ENCODE results near the gene AKIRIN2. TPM values are rescaled to one million over a fixed set of nuclear protein-coding genes. Genes with fewer than 3 reads are reported as not detected.
"Not testable (repeated sequence)": the region's sequence is repeated elsewhere in the genome, so short reads cannot be mapped to it uniquely, and the experiment has no call there.

The AKIRIN2 gene
- total RNA-seq, 2 experiments from 2014 or later, result 91.0 to 92.5 TPM

- ATAC-seq (ENCODE audit: poor library complexity) (no peak), DNase-seq (no peak)
- POLR2A ChIA-PET, result interaction anchor here (0.8 to 4.1 kb wide), 2 partner anchors 10 kb away, joined by 3 to 20 read pairs; partner anchors contain the start of gene AKIRIN2
- H3K36me3 ChIP-seq (ENCODE audit: insufficient read depth, low read length), result peaks cover 7% of the 10 kb centered on the region
- no peak overlapping the region for H3K27ac ChIP-seq (ENCODE audit: low read depth in 1 of 2, low read length in 2 of 2)
- peaks cover 76% of the 10 kb centered on the region for H3K4me1 Mint-ChIP-seq (ENCODE audit: low read depth)
- no peaks in the 10 kb centered on the region for H3K9me3 Mint-ChIP-seq
- peaks cover 48% of the 10 kb centered on the region for H3K4me1 ChIP-seq (ENCODE audit: insufficient read depth, low read length)
- intact Hi-C loops (cut with DNase I, micrococcal nuclease), result no loop called here
- peak overlapping the region; percentile 58 for H3K27ac Mint-ChIP-seq
- CTCF ChIA-PET, result no interaction called here
- no peaks in the 10 kb centered on the region for H3K27me3 Mint-ChIP-seq
- H3K4me3 ChIP-seq (ENCODE audit: low read length), result no peak overlapping the region
- no peaks in the 10 kb centered on the region for H3K9me3 ChIP-seq (ENCODE audit: control insufficient read depth in 1 of 2, insufficient read depth in 1 of 2, low read length in 2 of 2)
- H3K27me3 ChIP-seq (ENCODE audit: control insufficient read depth in 1 of 2, insufficient read depth in 2 of 2, low read length in 2 of 2), result no peaks in the 10 kb centered on the region
- H3K4me3 Mint-ChIP-seq, result no peak overlapping the region
- TF ChIP-seq CTCF (IDR thresholded peaks at IDR 0.05), result no peak
- H3K36me3 Mint-ChIP-seq (ENCODE audit: low read depth), result peaks cover 24% of the 10 kb centered on the region
Measured at GRCh38 chr6:87692086-87692485, 9.9 kb downstream of the AKIRIN2 start.

GRCh38 chr6:87690441-87690840 is 11.6 kb downstream of the AKIRIN2 start:
- TF ChIP-seq CTCF (IDR thresholded peaks at IDR 0.05), result no peak
- no peaks in the 10 kb centered on the region for H3K9me3 Mint-ChIP-seq
- Histone ChIP-seq H3K4me3 (ENCODE audit: low read length) (no peak overlapping the region), H3K27me3 (ENCODE audit: control insufficient read depth in 1 of 2, insufficient read depth in 2 of 2, low read length in 2 of 2) (no peaks in the 10 kb centered on the region), H3K4me1 (ENCODE audit: insufficient read depth, low read length) (peaks cover 40% of the 10 kb centered on the region), H3K9me3 (ENCODE audit: control insufficient read depth in 1 of 2, insufficient read depth in 1 of 2, low read length in 2 of 2) (no peaks in the 10 kb centered on the region), H3K27ac (ENCODE audit: low read depth in 1 of 2, low read length in 2 of 2) (no peak overlapping the region), H3K36me3 (ENCODE audit: insufficient read depth, low read length) (peaks cover 7% of the 10 kb centered on the region)
- DNase-seq, result no peak
- ChIA-PET POLR2A (interaction anchor here (4.1 kb wide), 1 partner anchor 11 kb away, joined by 20 read pairs; the partner anchor contains the start of gene AKIRIN2), CTCF (no interaction called here)
- peaks cover 80% of the 10 kb centered on the region for H3K4me1 Mint-ChIP-seq (ENCODE audit: low read depth)
- no peak overlapping the region for H3K4me3 Mint-ChIP-seq
- H3K27ac Mint-ChIP-seq, result peak overlapping the region; percentile 10
- peaks cover 26% of the 10 kb centered on the region for H3K36me3 Mint-ChIP-seq (ENCODE audit: low read depth)
- H3K27me3 Mint-ChIP-seq, result no peaks in the 10 kb centered on the region
- intact Hi-C loops (cut with DNase I, micrococcal nuclease), result no loop called here
- ATAC-seq (ENCODE audit: poor library complexity), result no peak

- ChIA-PET POLR2A (interaction anchor here (0.8 to 1.2 kb wide), 2 partner anchors 9 to 14 kb away, joined by 3 to 7 read pairs; partner anchors contain the start of gene AKIRIN2), CTCF (interaction anchor here (1.0 kb wide), 1 partner anchor 35 kb away, joined by 3 read pairs; no protein-coding TSS in a partner anchor)
- H3K4me3 Mint-ChIP-seq; DNase-seq; ATAC-seq (ENCODE audit: poor library complexity); H3K9me3 Mint-ChIP-seq; intact Hi-C loops (cut with DNase I, micrococcal nuclease); H3K27ac Mint-ChIP-seq; H3K36me3 ChIP-seq (ENCODE audit: insufficient read depth, low read length); H3K27me3 ChIP-seq (ENCODE audit: control insufficient read depth in 1 of 2, insufficient read depth in 2 of 2, low read length in 2 of 2); H3K27me3 Mint-ChIP-seq; H3K9me3 ChIP-seq (ENCODE audit: control insufficient read depth in 1 of 2, insufficient read depth in 1 of 2, low read length in 2 of 2); H3K27ac ChIP-seq (ENCODE audit: low read depth in 1 of 2, low read length in 2 of 2); H3K4me3 ChIP-seq (ENCODE audit: low read length): not testable (repeated sequence)
- H3K36me3 Mint-ChIP-seq (ENCODE audit: low read depth), result peaks cover 29% of the 10 kb centered on the region
- peaks cover 80% of the 10 kb centered on the region for H3K4me1 Mint-ChIP-seq (ENCODE audit: low read depth)
- peaks cover 39% of the 10 kb centered on the region for H3K4me1 ChIP-seq (ENCODE audit: insufficient read depth, low read length)
Measured at GRCh38 chr6:87687893-87688292, 14.1 kb downstream of the AKIRIN2 start.

- no peaks in the 10 kb centered on the region for H3K9me3 Mint-ChIP-seq
- TF ChIP-seq CTCF (IDR thresholded peaks at IDR 0.05), result no peak
- intact Hi-C loops (cut with DNase I, micrococcal nuclease), result no loop called here
- DNase-seq, result no peak
- no peaks in the 10 kb centered on the region for H3K9me3 ChIP-seq (ENCODE audit: control insufficient read depth in 1 of 2, insufficient read depth in 1 of 2, low read length in 2 of 2)
- H3K27ac Mint-ChIP-seq, result no peak overlapping the region
- H3K27me3 ChIP-seq (ENCODE audit: control insufficient read depth in 1 of 2, insufficient read depth in 2 of 2, low read length in 2 of 2), result no peaks in the 10 kb centered on the region
- no peak for ATAC-seq (ENCODE audit: poor library complexity)
- no peak overlapping the region for H3K4me3 ChIP-seq (ENCODE audit: low read length)
- H3K4me3 Mint-ChIP-seq, result no peak overlapping the region
- H3K4me1 Mint-ChIP-seq (ENCODE audit: low read depth), result peaks cover 81% of the 10 kb centered on the region
- H3K4me1 ChIP-seq (ENCODE audit: insufficient read depth, low read length), result peaks cover 40% of the 10 kb centered on the region
- peaks cover 35% of the 10 kb centered on the region for H3K36me3 Mint-ChIP-seq (ENCODE audit: low read depth)
- H3K27me3 Mint-ChIP-seq, result no peaks in the 10 kb centered on the region
- CTCF ChIA-PET, result interaction anchor here (1.0 kb wide), 1 partner anchor 34 kb away, joined by 3 read pairs; no protein-coding TSS in a partner anchor
- H3K36me3 ChIP-seq (ENCODE audit: insufficient read depth, low read length), result peaks cover 7% of the 10 kb centered on the region
- H3K27ac ChIP-seq (ENCODE audit: low read depth in 1 of 2, low read length in 2 of 2), result no peak overlapping the region
- POLR2A ChIA-PET, result interaction anchor here (0.8 to 1.2 kb wide), 2 partner anchors 10 to 14 kb away, joined by 3 to 7 read pairs; partner anchors contain the start of gene AKIRIN2
Measured at GRCh38 chr6:87687296-87687695, 14.7 kb downstream of the AKIRIN2 start.

GRCh38 chr6:87686636-87687205 is 15.3 kb downstream of the AKIRIN2 start:
- Mint-ChIP-seq H3K27ac (peak overlapping the region; percentile 62), H3K4me3 (peak overlapping the region; percentile 15), H3K4me1 (ENCODE audit: low read depth) (peaks cover 81% of the 10 kb centered on the region), H3K36me3 (ENCODE audit: low read depth) (peaks cover 41% of the 10 kb centered on the region)
- H3K4me1 ChIP-seq (ENCODE audit: insufficient read depth, low read length), result peaks cover 36% of the 10 kb centered on the region
- H3K4me3 ChIP-seq (ENCODE audit: low read length); H3K9me3 ChIP-seq (ENCODE audit: control insufficient read depth in 1 of 2, insufficient read depth in 1 of 2, low read length in 2 of 2); intact Hi-C loops (cut with DNase I, micrococcal nuclease); H3K27me3 ChIP-seq (ENCODE audit: control insufficient read depth in 1 of 2, insufficient read depth in 2 of 2, low read length in 2 of 2); H3K9me3 Mint-ChIP-seq; H3K27me3 Mint-ChIP-seq; H3K36me3 ChIP-seq (ENCODE audit: insufficient read depth, low read length); H3K27ac ChIP-seq (ENCODE audit: low read depth in 1 of 2, low read length in 2 of 2); ATAC-seq (ENCODE audit: poor library complexity); DNase-seq: not testable (repeated sequence)
- ChIA-PET CTCF (interaction anchor here (1.0 kb wide), 1 partner anchor 33 kb away, joined by 3 read pairs; no protein-coding TSS in a partner anchor), POLR2A (interaction anchor here (1.2 kb wide), 1 partner anchor 15 kb away, joined by 7 read pairs; the partner anchor contains the start of gene AKIRIN2)
